Measurements from ENCODE around the gene KNTC1. TPM values are rescaled to one million over a fixed set of nuclear protein-coding genes. Genes with fewer than 3 reads are reported as not detected.
"Not testable (repeated sequence)": the region's sequence is repeated elsewhere in the genome, so short reads cannot be mapped to it uniquely, and the experiment has no call there.

Gene KNTC1
- total RNA-seq, 2 donors from 2014 or later: 10.8 to 28.6 TPM

- intact Hi-C loops (cut with DNase I): no loop called here
- Histone ChIP-seq H3K4me3 (no peak overlapping the region), H3K27ac (no peak overlapping the region), H3K27me3 (replicated peaks; ENCODE audit: insufficient read depth) (no peaks in the 10 kb centered on the region), H3K36me3 (no peaks in the 10 kb centered on the region), H3K9me3 (no peaks in the 10 kb centered on the region), H3K4me1 (replicated peaks) (no peaks in the 10 kb centered on the region)
- DNase-seq (ENCODE audit: low spot score): no peak
- WGBS: 69% methylated on average over 4 of the region's 4 CpGs
- TF ChIP-seq CTCF (IDR thresholded peaks at IDR 0.05) (no peak), POLR2A (IDR thresholded peaks at IDR 0.05) (no peak), POLR2AphosphoS5 (IDR thresholded peaks at IDR 0.05) (no peak)
Measured at GRCh38 chr12:122584177-122584863, 57.3 kb downstream of the KNTC1 start.

GRCh38 chr12:122590990-122591389 lies 63.9 kb downstream of the KNTC1 start:
- H3K27me3 ChIP-seq (replicated peaks; ENCODE audit: insufficient read depth): no peaks in the 10 kb centered on the region
- TF ChIP-seq POLR2AphosphoS5 (IDR thresholded peaks at IDR 0.05) (no peak), POLR2A (IDR thresholded peaks at IDR 0.05) (no peak), CTCF (IDR thresholded peaks at IDR 0.05) (no peak)
- intact Hi-C loops (cut with DNase I): no loop called here
- no peaks in the 10 kb centered on the region for H3K4me1 ChIP-seq (replicated peaks)
- H3K36me3 ChIP-seq: no peaks in the 10 kb centered on the region
- H3K9me3 ChIP-seq: no peaks in the 10 kb centered on the region
- H3K27ac ChIP-seq: no peak overlapping the region
- H3K4me3 ChIP-seq: no peak overlapping the region
- 93% methylated on average over 7 of the region's 7 CpGs for WGBS
- no peak for DNase-seq (ENCODE audit: low spot score)

- intact Hi-C loops (cut with DNase I); H3K4me3 ChIP-seq; H3K9me3 ChIP-seq; H3K27ac ChIP-seq; DNase-seq (ENCODE audit: low spot score); H3K36me3 ChIP-seq; H3K4me1 ChIP-seq (replicated peaks); H3K27me3 ChIP-seq (replicated peaks; ENCODE audit: insufficient read depth): not testable (repeated sequence)
- 98% methylated on average over 28 of the region's 30 CpGs for WGBS
Measured at GRCh38 chr12:122591966-122592365, 64.9 kb downstream of the KNTC1 start.

- H3K27me3 ChIP-seq (replicated peaks; ENCODE audit: insufficient read depth); H3K36me3 ChIP-seq; intact Hi-C loops (cut with DNase I); H3K27ac ChIP-seq; H3K4me3 ChIP-seq; DNase-seq (ENCODE audit: low spot score); H3K9me3 ChIP-seq; H3K4me1 ChIP-seq (replicated peaks): not testable (repeated sequence)
- 87% methylated on average over 8 of the region's 8 CpGs for WGBS
Measured at GRCh38 chr12:122592543-122592942, 65.5 kb downstream of the KNTC1 start.

GRCh38 chr12:122593910-122594309 lies 66.9 kb downstream of the KNTC1 start:
- no peak overlapping the region for H3K4me3 ChIP-seq
- no peaks in the 10 kb centered on the region for H3K9me3 ChIP-seq
- TF ChIP-seq POLR2AphosphoS5 (IDR thresholded peaks at IDR 0.05) (no peak), POLR2A (IDR thresholded peaks at IDR 0.05) (no peak), CTCF (IDR thresholded peaks at IDR 0.05) (no peak)
- intact Hi-C loops (cut with DNase I): no loop called here
- WGBS: 88% methylated on average over 1 of the region's 1 CpG
- no peaks in the 10 kb centered on the region for H3K4me1 ChIP-seq (replicated peaks)
- H3K27me3 ChIP-seq (replicated peaks; ENCODE audit: insufficient read depth): no peaks in the 10 kb centered on the region
- DNase-seq (ENCODE audit: low spot score): no peak
- H3K36me3 ChIP-seq: no peaks in the 10 kb centered on the region
- H3K27ac ChIP-seq: no peak overlapping the region

GRCh38 chr12:122596838-122597237 lies 69.8 kb downstream of the KNTC1 start:
- H3K27me3 ChIP-seq (replicated peaks; ENCODE audit: insufficient read depth): no peaks in the 10 kb centered on the region
- H3K4me1 ChIP-seq (replicated peaks): no peaks in the 10 kb centered on the region
- no peak overlapping the region for H3K4me3 ChIP-seq
- TF ChIP-seq POLR2A (IDR thresholded peaks at IDR 0.05): no peak
- TF ChIP-seq POLR2AphosphoS5 (IDR thresholded peaks at IDR 0.05): no peak
- no peak for TF ChIP-seq CTCF (IDR thresholded peaks at IDR 0.05)
- no peak overlapping the region for H3K27ac ChIP-seq
- no peaks in the 10 kb centered on the region for H3K9me3 ChIP-seq
- intact Hi-C loops (cut with DNase I): no loop called here
- no peak for DNase-seq (ENCODE audit: low spot score)
- H3K36me3 ChIP-seq: no peaks in the 10 kb centered on the region
